Stimulated activated effector memory CD8-positive, alpha-beta T cell treated with anti-CD3 and anti-CD28 coated beads, Interleukin-12 subunit alpha, Interleukin-12 subunit beta, amount 100 ng/mL, for 72 hours (primary cell): ENCODE measurements around the gene GARS1.
"Not testable (repeated sequence)": the region's sequence is repeated elsewhere in the genome, so short reads cannot be mapped to it uniquely, and the experiment has no call there.

Source experiments
- ATAC-seq: fragments of 150-1000 bp; cut with Tn5 transposase; 2 replicates; pipeline ENCODE4 v1.10.0; 2021
- DNase-seq, 2 donors: peaks; one replicate each; pipeline ENCODE4 v3.0.0; 2021 to 2022; ENCODE audit warnings: low spot score in 2 of 2
- H3K27ac Mint-ChIP-seq: one replicate; pipeline ENCODE4 v1.8.0; 2022; ENCODE audit warnings: mild to moderate bottlenecking, mixed read lengths
- H3K36me3 Mint-ChIP-seq: one replicate; pipeline ENCODE4 v1.8.0; 2022; ENCODE audit warnings: mild to moderate bottlenecking, mixed read lengths
- H3K4me1 Mint-ChIP-seq: one replicate; pipeline ENCODE4 v1.8.0; 2022; ENCODE audit warnings: mixed read lengths
- H3K4me3 Mint-ChIP-seq: one replicate; pipeline ENCODE4 v1.8.0; 2022; ENCODE audit warnings: mild to moderate bottlenecking, mixed read lengths
- H3K9me3 Mint-ChIP-seq: one replicate; pipeline ENCODE4 v1.8.0; 2022; ENCODE audit warnings: mixed read lengths

The GARS1 gene

GRCh38 chr7:30562909-30563308 lies 31.8 kb upstream of the GARS1 start:
- Mint-ChIP-seq H3K27ac (no peak overlapping the region), H3K36me3 (peaks cover 17% of the 10 kb centered on the region), H3K4me3 (no peak overlapping the region), H3K9me3 (no peaks in the 10 kb centered on the region), H3K4me1 (no peaks in the 10 kb centered on the region)
- no peak for ATAC-seq
- no peak for DNase-seq

GRCh38 chr7:30563326-30563942 lies 31.2 kb upstream of the GARS1 start:
- peaks cover 22% of the 10 kb centered on the region for H3K36me3 Mint-ChIP-seq
- DNase-seq = peak in 1 of 2 donors; percentile 28
- no peak for ATAC-seq
- H3K9me3 Mint-ChIP-seq = no peaks in the 10 kb centered on the region
- H3K4me1 Mint-ChIP-seq = no peaks in the 10 kb centered on the region
- no peak overlapping the region for H3K4me3 Mint-ChIP-seq
- H3K27ac Mint-ChIP-seq = no peak overlapping the region

GRCh38 chr7:30564243-30564892 lies 30.3 kb upstream of the GARS1 start:
- peak overlapping the region; percentile 56 for H3K27ac Mint-ChIP-seq
- peak; percentile 90 for ATAC-seq
- no peaks in the 10 kb centered on the region for H3K9me3 Mint-ChIP-seq

GRCh38 chr7:30566596-30566995 lies 28.1 kb upstream of the GARS1 start:
- H3K4me3 Mint-ChIP-seq = no peak overlapping the region
- H3K36me3 Mint-ChIP-seq = peaks cover 29% of the 10 kb centered on the region
- DNase-seq = peak in 1 of 2 donors; percentile 23
- no peaks in the 10 kb centered on the region for H3K4me1 Mint-ChIP-seq
- H3K27ac Mint-ChIP-seq = peak overlapping the region; percentile 11
- no peak for ATAC-seq
- H3K9me3 Mint-ChIP-seq = peaks cover 2% of the 10 kb centered on the region

More at GRCh38 chr7:30564243-30564892, 30.3 kb upstream of the GARS1 start:
- DNase-seq = peak; percentile 61 to 80
- peaks cover 28% of the 10 kb centered on the region for H3K36me3 Mint-ChIP-seq
- no peaks in the 10 kb centered on the region for H3K4me1 Mint-ChIP-seq
- H3K4me3 Mint-ChIP-seq = no peak overlapping the region

GRCh38 chr7:30567081-30567480 lies 27.6 kb upstream of the GARS1 start:
- peak overlapping the region; percentile 11 for H3K27ac Mint-ChIP-seq
- ATAC-seq (no peak), DNase-seq (peak in 1 of 2 donors; percentile 34)
- no peaks in the 10 kb centered on the region for H3K4me1 Mint-ChIP-seq
- no peak overlapping the region for H3K4me3 Mint-ChIP-seq
- peaks cover 27% of the 10 kb centered on the region for H3K36me3 Mint-ChIP-seq
- peaks cover 2% of the 10 kb centered on the region for H3K9me3 Mint-ChIP-seq

GRCh38 chr7:30570238-30570637 lies 24.4 kb upstream of the GARS1 start:
- not testable (repeated sequence) for ATAC-seq, H3K9me3 Mint-ChIP-seq, H3K27ac Mint-ChIP-seq, H3K4me3 Mint-ChIP-seq, H3K4me1 Mint-ChIP-seq
- H3K36me3 Mint-ChIP-seq = peaks cover 20% of the 10 kb centered on the region
- DNase-seq = peak in 1 of 2 donors; percentile 18

- peaks cover 20% of the 10 kb centered on the region for H3K36me3 Mint-ChIP-seq
- no peak overlapping the region for H3K4me3 Mint-ChIP-seq
- H3K27ac Mint-ChIP-seq = no peak overlapping the region
- no peaks in the 10 kb centered on the region for H3K4me1 Mint-ChIP-seq
- no peak for ATAC-seq
- peaks cover 2% of the 10 kb centered on the region for H3K9me3 Mint-ChIP-seq
- peak in 1 of 2 donors; percentile 29 for DNase-seq
These were observed 22.4 kb upstream of the GARS1 start for GRCh38 chr7:30572212-30572841.

- Mint-ChIP-seq H3K9me3 (no peaks in the 10 kb centered on the region), H3K36me3 (peaks cover 29% of the 10 kb centered on the region)
These were observed 18.8 kb upstream of the GARS1 start for GRCh38 chr7:30575910-30576309.

GRCh38 chr7:30583181-30583580 lies 11.5 kb upstream of the GARS1 start:
- Mint-ChIP-seq H3K27ac (no peak overlapping the region), H3K36me3 (peaks cover 51% of the 10 kb centered on the region), H3K4me1 (no peaks in the 10 kb centered on the region), H3K4me3 (no peak overlapping the region), H3K9me3 (no peaks in the 10 kb centered on the region)
- DNase-seq = no peak
- no peak for ATAC-seq

More at GRCh38 chr7:30575910-30576309, 18.8 kb upstream of the GARS1 start:
- ATAC-seq (no peak), DNase-seq (no peak)
- Mint-ChIP-seq H3K4me3 (no peak overlapping the region), H3K4me1 (no peaks in the 10 kb centered on the region), H3K27ac (no peak overlapping the region)

- H3K36me3 Mint-ChIP-seq = peaks cover 39% of the 10 kb centered on the region
- ATAC-seq (no peak), DNase-seq (no peak)
- H3K27ac Mint-ChIP-seq = no peak overlapping the region
- H3K9me3 Mint-ChIP-seq = no peaks in the 10 kb centered on the region
- H3K4me1 Mint-ChIP-seq = peaks cover 8% of the 10 kb centered on the region
- no peak overlapping the region for H3K4me3 Mint-ChIP-seq
These were observed 10.3 kb upstream of the GARS1 start for GRCh38 chr7:30584415-30584814.

GRCh38 chr7:30584965-30585364 lies 9.7 kb upstream of the GARS1 start:
- DNase-seq (no peak), ATAC-seq (no peak)
- Mint-ChIP-seq H3K4me3 (no peak overlapping the region), H3K36me3 (peaks cover 35% of the 10 kb centered on the region), H3K9me3 (no peaks in the 10 kb centered on the region), H3K27ac (no peak overlapping the region), H3K4me1 (peaks cover 12% of the 10 kb centered on the region)

GRCh38 chr7:30585675-30586074 lies 9.0 kb upstream of the GARS1 start:
- ATAC-seq (no peak), DNase-seq (no peak)
- Mint-ChIP-seq H3K36me3 (peaks cover 30% of the 10 kb centered on the region), H3K4me1 (peaks cover 12% of the 10 kb centered on the region), H3K27ac (no peak overlapping the region), H3K9me3 (no peaks in the 10 kb centered on the region), H3K4me3 (no peak overlapping the region)

- not testable (repeated sequence) for H3K4me3 Mint-ChIP-seq, H3K9me3 Mint-ChIP-seq, ATAC-seq, H3K27ac Mint-ChIP-seq, DNase-seq
- Mint-ChIP-seq H3K4me1 (peaks cover 19% of the 10 kb centered on the region), H3K36me3 (peaks cover 27% of the 10 kb centered on the region)
These were observed 7.1 kb upstream of the GARS1 start for GRCh38 chr7:30587547-30587946.

- no peak for ATAC-seq
- H3K4me3 Mint-ChIP-seq = no peak overlapping the region
- H3K4me1 Mint-ChIP-seq = peaks cover 27% of the 10 kb centered on the region
- no peaks in the 10 kb centered on the region for H3K9me3 Mint-ChIP-seq
- H3K36me3 Mint-ChIP-seq = peaks cover 20% of the 10 kb centered on the region
- no peak for DNase-seq
- peak overlapping the region; percentile 60 for H3K27ac Mint-ChIP-seq
These were observed 5.6 kb upstream of the GARS1 start for GRCh38 chr7:30589111-30589510.

GRCh38 chr7:30594048-30594539 lies 584 bp upstream of the GARS1 start:
- peak overlapping the region; percentile 100 for H3K4me3 Mint-ChIP-seq
- H3K9me3 Mint-ChIP-seq = no peaks in the 10 kb centered on the region
- DNase-seq = peak; percentile 22 to 76
- peak; percentile 33 for ATAC-seq
- H3K27ac Mint-ChIP-seq = peak overlapping the region; percentile 100
- H3K4me1 Mint-ChIP-seq = peaks cover 39% of the 10 kb centered on the region
- H3K36me3 Mint-ChIP-seq = peaks cover 58% of the 10 kb centered on the region
